HG03103 (cell line): ENCODE data around the gene PRDM5.

Experiments
- ATAC-seq: cut with Tn5 transposase; IDR thresholded peaks from one replicate; pipeline ENCODE4 v1.9.1; 2021; ENCODE audit warnings: low read depth; ENCODE audit not compliant: unreplicated experiment

PRDM5 gene

DNA sequence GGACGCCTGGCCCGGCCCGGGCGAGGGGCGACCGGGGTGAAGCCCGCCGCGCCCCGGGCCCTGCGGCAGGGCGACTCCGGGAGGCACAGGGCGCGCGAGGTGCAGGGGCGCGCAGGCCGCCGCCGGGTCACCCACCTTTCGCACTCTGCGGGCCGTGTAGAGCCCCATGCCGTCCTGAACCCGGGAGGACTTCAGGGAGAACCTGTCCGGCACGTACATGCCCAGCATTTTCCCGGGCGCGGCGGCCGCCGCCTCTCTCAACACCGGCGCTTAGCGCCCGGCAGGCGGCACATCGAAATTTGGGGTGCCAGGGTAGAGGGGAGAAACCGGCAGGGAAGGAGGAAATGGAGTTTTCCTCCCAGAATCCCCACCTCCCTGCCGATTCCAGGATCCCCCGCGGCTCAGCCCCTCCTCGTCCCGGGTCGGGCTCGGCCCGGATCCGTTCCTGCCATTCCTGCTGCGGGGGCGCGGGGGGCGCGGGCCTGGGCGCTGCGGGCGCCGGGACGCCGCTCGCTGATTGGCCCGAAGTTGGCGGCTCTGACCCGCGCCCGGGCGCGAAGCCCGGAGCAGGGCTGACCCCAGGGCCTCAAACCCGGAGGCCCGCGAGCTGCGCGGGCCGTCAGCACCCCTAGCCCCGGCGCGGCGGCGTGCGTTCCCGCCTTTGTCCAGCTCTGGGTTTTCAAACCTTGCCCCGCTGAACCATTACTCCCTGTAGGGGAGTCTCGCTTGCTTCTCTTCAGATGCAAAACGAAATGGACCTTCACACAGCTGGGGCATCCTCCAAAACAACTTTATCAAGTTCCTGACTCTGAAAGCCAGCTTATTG, at the start of gene PRDM5:
PRDM5 (minus strand) TSS at position 346 of the 826 bp plus-strand sequence; CDS start at position 228, 118 bp downstream.
- no peak for ATAC-seq

DNA sequence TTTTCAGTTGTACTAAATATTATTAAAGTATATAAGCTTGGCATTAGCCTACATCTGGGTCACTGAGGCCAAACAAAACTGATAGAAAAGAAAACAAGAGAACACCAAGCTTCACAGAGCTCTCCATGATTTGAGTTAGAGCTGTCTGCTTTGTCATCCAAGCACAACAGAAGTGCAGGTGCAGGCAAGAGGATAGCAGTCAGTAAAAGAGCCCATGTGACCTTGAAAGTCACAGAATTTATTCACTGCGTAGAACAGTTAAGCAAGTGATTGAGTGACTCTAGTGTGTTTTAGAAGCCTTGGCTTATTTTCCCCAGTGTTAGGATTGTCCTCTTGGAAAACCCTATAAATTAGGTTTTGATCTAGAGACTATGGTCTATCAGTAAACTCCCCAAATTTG, 49.4 kb upstream of the PRDM5 start:
- no peak for ATAC-seq

DNA sequence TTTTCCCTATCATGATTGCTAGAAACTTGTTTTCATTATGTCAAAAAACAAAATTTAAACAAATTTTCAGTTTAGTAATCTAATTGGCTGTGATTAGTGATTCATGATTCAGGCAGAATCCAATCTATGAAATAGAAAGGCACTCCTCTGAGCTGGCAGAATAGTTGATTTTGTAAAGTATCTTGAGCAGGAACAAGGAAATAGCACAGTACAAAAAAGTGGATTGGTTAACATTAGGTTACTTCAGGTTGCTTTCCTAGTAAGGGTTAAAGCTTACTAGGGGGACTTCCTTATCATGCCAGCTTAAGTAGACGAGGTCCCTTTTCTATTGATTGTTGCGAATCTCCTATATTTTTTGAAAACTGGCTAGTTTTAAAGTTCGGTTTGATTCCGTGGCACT, 43.4 kb upstream of the PRDM5 start:
- ATAC-seq, result no peak

DNA sequence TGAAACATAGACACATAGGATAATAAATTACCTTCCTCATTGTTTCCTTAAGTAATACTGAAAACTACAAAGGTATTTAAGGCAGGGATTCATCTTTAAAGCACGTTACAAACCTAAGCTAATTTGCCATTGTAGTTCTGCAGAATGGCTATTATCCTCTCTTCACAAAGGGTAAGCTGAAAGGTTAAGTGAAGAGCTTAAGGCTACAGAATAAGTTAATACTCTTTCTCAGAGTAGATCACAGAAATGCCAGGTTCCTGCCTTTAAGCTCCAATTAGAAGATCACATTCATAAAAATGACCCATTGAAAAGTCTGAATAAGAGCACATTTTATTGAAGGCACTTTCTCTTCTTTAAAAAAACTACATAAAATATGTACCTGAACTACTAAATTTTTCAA, 42.1 kb upstream of the PRDM5 start:
- no peak for ATAC-seq

DNA sequence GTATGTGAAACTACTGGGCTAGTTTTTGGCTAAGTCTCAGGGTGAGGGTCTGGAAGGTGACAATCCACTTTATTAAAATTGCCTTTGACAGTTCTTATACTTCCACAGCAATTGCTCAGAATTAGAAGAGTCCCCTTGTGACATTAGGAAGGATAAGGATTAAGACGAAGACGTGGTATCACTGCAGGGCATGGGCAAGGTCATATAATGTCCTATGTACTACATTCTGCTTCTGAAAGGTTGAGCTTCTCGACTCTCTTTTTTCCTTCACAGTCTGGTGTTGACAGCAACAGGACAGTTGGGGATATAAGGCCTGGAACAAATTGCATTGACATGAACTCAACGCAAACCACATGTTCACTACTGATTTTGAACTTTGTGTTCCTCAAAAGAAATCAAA, 40.9 kb upstream of the PRDM5 start:
- no peak for ATAC-seq

DNA sequence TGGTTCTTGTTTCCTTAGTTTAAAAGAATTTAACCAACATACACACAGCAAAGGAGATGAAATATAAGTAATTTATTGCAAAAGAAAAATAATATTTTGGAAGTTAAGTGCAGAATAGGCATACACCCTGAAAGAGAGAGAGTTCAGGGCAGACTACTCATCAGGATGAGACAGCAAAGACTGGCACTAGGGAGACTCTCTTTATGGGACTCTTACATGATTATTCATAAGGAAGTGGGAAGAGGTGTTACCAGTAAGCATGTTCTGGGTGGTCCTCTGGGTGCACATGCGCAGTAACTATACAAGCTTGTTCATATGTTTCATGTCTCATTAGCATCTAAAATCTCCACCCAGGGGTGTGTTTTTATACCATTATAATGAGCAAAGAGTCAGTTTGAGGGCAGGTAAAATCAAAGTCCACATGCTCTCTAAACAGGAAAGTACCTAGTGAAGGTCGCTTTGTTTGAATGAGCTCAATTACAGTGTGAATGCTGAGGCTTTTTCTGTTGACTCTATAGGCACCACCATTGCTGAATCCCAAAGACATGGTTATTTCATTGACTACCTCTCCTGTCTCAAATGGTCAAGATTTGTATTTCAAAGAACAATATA, 38.2 kb upstream of the PRDM5 start:
- no peak for ATAC-seq

DNA sequence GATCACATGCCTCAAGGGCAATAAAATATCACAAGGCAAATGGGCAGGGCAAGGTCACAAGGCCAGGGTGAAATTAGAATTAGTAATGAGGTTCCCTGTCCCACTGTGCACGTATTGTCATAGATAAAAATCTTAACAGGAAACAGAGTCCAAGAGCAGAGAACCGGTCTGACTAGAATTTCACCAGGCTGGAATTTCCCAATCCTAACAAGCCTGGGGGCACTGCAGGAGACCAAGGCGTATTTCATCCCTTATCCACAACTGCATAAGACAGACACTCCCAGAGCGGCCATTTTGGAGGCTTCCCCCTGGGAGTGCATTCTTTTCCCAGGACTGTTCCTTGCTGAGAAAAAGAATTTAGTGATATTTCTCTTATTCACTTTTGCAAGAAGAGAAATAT, 25.9 kb upstream of the PRDM5 start:
- ATAC-seq, result no peak

DNA sequence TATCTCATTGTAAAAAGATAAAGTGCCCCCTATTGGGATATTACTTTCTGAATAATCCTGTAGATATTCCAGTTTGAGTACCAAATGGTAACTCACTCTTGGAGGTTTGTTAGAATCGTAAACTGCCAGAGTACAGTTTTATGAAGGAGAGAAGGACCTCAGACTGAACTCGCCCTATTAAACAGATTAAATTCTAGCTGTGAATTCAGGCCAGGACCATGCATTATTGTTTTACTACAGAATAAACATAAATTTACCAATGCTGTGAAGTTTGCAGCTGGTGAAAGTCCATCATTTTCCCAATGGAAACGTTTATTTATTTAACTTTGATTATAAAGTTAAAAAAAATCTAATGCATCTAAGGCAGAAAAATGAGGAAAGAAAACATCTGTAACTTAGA, 20.2 kb upstream of the PRDM5 start:
- no peak for ATAC-seq

DNA sequence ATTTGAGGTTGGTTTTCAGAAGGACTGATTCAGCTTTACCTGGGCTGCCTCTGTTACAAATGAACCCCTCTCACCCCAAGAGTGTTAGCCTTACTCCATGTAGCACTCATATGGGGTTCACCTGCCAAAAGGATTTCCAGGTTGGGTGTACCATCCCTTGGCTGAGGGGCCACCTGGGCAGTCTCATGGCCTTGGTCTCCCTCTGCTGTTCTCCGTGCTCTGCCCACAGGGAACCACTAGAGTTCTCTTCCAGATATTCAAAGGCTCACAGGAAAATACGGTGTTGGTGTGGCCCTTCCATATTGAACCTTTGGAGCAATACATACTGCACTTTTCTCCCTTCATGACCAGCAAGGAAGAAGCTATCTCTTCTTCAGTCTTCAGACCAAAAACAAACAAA, 18.0 kb upstream of the PRDM5 start:
- ATAC-seq, result no peak

DNA sequence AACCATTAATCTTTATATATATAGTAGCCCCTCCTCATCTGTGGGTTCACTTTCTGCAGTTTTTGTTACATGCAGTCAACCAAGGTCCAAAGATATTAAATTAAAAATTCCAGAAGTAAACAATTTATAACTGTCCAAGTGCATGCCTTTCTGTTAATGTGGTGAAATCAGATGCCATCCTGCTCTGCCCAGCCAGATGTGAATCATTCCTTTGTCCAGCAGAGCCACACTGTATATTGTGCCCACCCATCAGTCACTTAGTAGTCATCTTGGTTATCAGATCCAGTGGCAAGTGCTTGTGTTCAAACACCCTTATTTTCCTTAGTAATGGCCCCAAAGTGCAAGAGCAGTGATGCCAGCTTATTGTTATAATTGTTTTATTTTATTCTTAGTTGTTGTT, 17.2 kb upstream of the PRDM5 start:
- no peak for ATAC-seq

DNA sequence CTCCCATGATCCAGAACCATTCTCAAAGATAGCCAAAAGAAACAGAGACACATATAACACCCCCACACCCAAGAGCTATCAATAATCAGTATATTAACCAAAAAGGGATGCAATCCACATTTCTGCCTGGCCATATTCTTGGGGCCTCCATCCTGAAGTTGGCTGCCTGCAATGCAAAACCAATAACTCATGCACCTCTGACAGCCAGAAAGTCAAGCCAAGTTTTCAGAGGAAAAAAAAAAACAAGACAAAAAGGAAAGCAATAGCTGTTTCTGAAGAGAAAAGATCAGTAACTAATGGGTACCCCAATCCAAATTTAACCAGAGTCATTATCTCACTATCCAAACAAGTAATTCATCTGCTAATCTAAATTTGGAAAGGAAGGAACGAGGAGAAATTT, 7.3 kb upstream of the PRDM5 start:
- no peak for ATAC-seq

DNA sequence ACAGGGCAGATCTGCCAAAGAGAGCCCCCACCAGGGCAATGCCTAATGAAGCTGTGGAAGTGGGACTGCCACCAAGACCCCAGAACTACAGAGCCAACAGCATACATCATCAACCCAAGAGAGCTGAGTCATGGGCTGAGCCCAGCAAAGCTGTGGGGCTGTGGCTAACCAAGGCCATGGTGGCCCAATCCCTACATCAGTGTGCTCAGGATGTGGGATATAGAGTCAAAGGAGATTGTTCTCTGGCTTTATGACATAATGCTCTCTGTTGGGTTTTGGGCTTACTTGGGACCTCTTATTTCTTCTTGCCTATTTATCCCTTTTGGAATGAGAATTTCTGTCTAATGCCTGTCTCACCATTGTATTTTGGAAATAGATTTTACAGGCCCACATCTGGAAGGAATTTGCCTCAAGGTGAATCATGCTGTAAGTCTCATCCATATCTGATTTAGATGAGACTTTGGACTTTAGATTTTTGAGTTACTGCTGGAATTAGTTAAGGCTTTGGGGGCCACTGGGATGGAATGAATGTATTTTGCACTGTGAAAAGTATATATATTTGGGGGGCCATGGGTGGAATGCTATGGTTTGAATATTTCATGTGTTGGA, 5.4 kb upstream of the PRDM5 start:
- no peak for ATAC-seq

DNA sequence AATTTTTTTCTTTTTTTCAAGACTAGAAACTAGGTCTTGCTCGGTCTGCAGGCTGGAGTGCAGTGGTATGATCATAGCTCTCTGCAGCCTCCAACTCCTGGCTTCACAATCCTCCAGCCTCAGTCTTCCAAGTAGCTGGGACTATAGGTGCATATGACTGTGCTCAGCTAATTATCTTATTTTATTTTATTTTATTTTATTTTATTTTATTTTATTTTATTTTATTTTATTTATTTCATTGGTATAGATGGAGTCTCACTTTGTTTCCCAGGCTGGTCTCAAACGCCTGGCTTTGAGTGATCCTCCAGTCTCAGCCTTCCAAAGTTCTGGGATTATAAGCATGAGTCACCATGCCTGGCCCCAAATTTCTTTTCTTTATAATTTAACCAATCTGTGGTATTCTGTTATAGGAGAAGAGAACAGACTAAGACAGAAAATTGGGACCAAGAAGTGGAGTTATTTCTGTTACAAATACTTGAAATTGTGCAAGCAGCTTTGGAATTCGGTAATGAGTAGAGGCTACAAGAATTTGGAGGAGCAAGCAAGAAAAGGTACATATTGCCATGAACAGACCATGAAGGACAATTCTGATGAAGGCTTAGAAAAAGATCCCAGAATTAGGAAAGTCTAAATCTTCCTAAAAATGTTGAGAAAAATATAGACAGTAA, 4.0 kb upstream of the PRDM5 start:
- no peak for ATAC-seq

DNA sequence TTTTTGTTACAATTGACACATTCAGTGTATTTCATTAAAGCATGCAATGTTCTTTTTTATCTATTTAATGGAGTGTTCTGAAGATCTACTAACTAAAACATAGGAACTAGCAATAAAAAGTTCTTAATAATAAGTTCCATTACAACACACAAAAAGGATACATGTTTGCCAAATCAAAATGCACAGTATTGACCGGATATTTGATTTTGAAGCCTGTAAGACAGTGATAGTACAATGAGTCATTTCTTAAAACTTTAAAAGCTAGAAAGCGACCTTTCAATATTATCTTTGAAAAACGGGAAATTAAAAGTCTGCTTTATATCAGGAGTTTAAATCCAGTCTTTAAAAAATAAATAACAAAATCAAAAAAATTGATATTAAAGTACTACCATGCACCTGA, 2.4 kb upstream of the PRDM5 start:
- no peak for ATAC-seq

DNA sequence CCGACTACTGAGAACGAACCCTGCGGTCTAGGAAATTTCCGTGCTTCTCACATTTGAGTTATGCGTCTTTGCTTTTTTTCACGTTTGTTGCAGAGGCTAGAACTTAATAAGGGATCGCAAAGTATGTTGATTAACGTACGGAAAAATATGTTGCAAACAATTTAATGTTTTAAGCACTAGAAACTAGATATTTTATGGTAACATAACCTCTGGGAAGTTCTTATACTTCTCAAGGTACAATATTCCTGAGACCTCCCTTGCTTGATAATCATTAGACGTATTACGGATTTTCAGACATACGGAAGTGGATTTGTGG, 639 bp upstream of the PRDM5 start:
- ATAC-seq, result no peak

DNA sequence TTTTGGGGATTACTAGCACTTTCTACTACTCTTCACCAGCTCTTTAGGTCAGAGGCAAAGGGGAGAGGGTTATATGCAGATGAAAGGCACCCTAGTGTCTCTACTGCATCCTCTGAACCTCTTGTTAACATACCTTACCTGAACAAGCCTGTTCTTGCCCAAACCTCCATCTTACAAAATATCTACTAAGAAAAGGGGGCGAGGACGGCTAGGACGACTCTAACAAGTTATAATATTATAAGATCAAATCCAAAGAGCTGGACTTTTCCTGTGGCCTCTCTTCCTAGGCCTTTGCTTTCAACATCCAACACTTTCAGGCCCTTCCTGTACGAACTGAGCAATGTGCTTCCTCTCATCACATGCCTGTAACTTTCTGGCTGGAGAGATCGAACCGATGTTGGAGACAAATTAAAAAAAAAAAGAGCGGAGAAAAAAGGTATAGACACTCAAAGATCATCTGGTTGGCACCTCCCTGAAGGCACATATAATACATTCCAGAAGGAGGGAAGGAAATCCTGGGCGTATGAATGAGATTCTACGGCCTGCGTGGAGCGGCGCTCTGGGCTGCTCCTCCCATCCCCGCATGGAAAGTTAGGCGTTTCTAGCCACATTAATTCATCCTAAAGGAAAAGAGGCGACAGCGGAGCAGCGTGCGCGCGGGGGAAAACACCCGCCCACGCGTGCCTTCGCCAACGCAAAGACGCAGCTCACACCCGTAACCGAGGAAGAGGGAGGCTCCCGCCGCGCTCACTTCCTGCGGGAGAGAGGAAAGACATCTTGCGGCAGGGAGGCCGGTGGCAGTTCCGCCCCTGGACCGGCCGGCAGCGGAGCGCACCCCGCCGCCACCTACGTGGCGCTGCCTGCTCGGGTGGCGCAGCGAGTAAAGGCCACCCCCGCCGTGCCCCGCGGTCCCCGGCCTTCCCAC, 808 bp downstream of the PRDM5 start:
- no peak for ATAC-seq

DNA sequence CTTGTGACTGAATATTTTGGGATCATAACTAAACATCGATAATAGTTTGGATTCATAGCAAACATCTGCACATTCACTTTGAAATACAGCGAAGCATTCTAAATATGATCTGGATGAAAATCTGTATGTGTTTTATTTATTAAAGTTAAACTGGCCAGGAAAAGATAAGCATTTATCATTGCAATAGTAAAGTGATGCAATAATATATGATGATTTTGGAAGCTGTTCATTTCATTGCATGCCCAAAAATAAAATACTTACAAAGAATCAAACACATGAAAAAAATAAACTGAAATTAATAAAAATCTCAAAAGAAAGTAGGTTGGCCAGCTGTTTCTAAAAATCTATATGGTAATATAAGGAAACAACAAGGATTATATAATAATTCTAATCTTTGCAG, 1.9 kb downstream of the PRDM5 start:
- no peak for ATAC-seq

DNA sequence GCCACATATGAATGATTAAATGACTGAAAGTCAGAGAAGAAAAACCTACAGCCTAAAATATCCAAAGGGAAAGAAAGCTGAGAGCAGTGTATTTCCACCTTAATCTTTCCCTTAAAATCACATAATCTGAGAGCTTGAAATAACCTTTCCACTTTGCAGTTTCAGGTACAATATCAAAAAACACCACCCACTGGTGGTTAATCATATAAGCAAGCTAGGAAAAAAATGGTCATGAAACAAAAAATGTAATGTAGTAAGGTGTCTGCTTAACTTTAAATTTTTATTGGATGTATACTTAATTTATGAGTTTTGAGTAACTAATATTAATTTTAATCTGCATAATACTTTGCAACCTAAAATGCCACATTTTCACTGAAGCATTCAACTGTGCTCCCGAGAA, 3.2 kb downstream of the PRDM5 start:
- no peak for ATAC-seq

DNA sequence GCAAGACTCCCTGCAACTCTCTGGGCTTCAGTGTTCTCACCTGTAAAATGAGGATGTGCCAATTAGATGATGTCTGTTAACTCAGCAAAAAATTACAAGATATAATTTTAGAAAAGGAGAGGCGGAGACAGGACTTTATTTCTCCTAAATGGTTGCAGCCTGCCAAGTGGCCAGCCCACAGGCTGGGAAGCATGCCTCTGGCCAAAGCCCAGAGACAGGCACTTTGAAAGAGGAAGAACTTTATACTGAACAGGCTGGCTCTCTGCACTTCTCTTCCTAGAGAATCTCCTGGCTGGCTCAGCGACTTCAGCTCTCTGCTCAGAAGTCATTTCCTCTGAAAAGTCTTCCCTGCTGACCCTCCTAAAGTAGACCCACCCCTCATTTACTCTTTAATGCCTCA, 3.7 kb downstream of the PRDM5 start:
- no peak for ATAC-seq

DNA sequence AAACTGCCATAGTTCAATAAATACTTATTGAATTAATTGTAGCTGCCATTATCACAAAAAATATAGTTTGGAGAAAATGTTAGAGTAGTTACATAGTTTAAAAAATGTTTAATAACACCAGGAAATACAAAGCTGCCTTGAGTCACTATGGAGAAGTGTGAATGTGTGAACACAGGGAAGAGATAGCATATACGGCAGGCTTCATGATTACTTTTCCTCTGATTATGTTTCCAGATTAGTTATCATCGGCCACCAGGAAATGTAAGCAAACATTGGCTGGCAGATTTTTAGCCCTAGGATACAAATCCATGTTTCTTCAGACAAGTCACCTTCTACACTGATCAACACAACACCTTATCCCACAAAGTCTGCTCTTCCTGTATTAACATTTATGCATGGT, 4.4 kb downstream of the PRDM5 start:
- no peak for ATAC-seq

DNA sequence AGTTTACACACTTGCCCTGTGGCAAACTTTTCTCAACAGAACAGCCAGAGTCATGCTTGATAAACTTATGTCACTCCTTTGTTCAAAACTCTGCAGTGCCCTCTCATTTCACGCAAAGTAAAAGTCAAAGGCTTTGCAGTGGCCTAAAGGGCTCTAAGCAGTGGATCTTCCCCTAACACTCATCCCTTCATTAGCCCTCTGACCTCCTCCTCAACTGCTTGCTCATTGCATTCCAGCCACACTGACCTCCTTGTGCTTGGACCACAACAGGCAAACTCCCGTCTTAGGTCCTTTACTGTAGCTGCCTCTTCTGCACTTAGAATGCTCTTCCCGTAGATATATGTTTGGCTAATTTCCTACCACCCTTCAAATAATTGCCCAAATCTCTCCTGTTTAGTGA, 5.6 kb downstream of the PRDM5 start:
- ATAC-seq, result no peak
